CD14-positive monocyte (primary cell): ENCODE measurements around the gene MX2. TPM values are rescaled to one million over a fixed set of nuclear protein-coding genes. Genes with fewer than 3 reads are reported as not detected.

Experiments used
- DNase-seq, 3 donors: peaks; one replicate each; pipeline ENCODE4 v3.0.0-alpha.2; 2011 to 2022
- H2AFZ ChIP-seq: 2 replicates; pipeline ENCODE4 v1.6.0; 2012; ENCODE audit warnings: mild to moderate bottlenecking, low read depth, low read length, inconsistent platforms; ENCODE audit not compliant: insufficient read depth, poor library complexity, severe bottlenecking
- H3K27ac ChIP-seq, 2 donors: 1 replicate in 1 of 2; 2 replicates in 1 of 2; pipeline ENCODE4 v1.5.1; 2012 to 2013; ENCODE audit warnings: low read length in 2 of 2, control low read depth in 1 of 2, inconsistent platforms in 1 of 2, low read depth in 1 of 2, mild to moderate bottlenecking in 1 of 2
- H3K27me3 ChIP-seq, 2 donors: one replicate each; pipeline versions ENCODE4 v1.6.0 to v1.6.1; 2011 to 2013; ENCODE audit warnings: low read length in 2 of 2; ENCODE audit not compliant: control insufficient read depth in 2 of 2, insufficient read depth in 2 of 2
- H3K36me3 ChIP-seq, 2 donors: replicated peaks in 1 of 2; 1 replicate in 1 of 2; 2 replicates in 1 of 2; pipeline versions ENCODE4 v1.5.1 to v1.6.1; 2012 to 2013; ENCODE audit warnings: low read length in 2 of 2, control low read depth in 1 of 2, inconsistent platforms in 1 of 2, mild to moderate bottlenecking in 1 of 2; ENCODE audit not compliant: insufficient read depth in 2 of 2, control insufficient read depth in 1 of 2
- H3K4me1 ChIP-seq, 2 donors: 1 replicate in 1 of 2; 2 replicates in 1 of 2; pipeline versions ENCODE4 v1.5.1 to v1.6.1; 2012 to 2013; ENCODE audit warnings: low read length in 2 of 2, control low read depth in 1 of 2, inconsistent platforms in 1 of 2, mild to moderate bottlenecking in 1 of 2, moderate library complexity in 1 of 2; ENCODE audit not compliant: insufficient read depth in 2 of 2, control insufficient read depth in 1 of 2
- H3K4me2 ChIP-seq: replicated peaks from 2 replicates; pipeline ENCODE3; 2012; ENCODE audit warnings: low read length, moderate library complexity, mild to moderate bottlenecking; ENCODE audit not compliant: poor library complexity, severe bottlenecking; ENCODE audit errors: extremely low read depth
- H3K4me3 ChIP-seq, 3 experiments: fragments of 200-600 bp in 1 of 3; sonication (generic) in 1 of 3; replicated peaks in 1 of 3; 1 replicate in 2 of 3; 2 replicates in 1 of 3; pipeline ENCODE4 v1.5.1; 2011 to 2013; ENCODE audit warnings: low read length in 3 of 3, mild to moderate bottlenecking in 3 of 3, control low read depth in 2 of 3, low read depth in 2 of 3, inconsistent platforms in 1 of 3, moderate library complexity in 1 of 3
- H3K79me2 ChIP-seq: 2 replicates; pipeline ENCODE4 v1.6.0; 2012; ENCODE audit warnings: mild to moderate bottlenecking, control low read depth, inconsistent platforms, low read length, moderate library complexity; ENCODE audit not compliant: insufficient read depth
- H3K9ac ChIP-seq: 2 replicates; pipeline ENCODE4 v1.6.0; 2017; ENCODE audit warnings: low read length, mild to moderate bottlenecking; ENCODE audit not compliant: insufficient read depth, poor library complexity, severe bottlenecking
- H3K9me3 ChIP-seq, 2 donors: replicated peaks in 1 of 2; 1 replicate in 1 of 2; 2 replicates in 1 of 2; pipeline versions ENCODE4 v1.5.1 to v1.6.1; 2012 to 2013; ENCODE audit warnings: low read length in 2 of 2, control low read depth in 1 of 2; ENCODE audit not compliant: control insufficient read depth in 1 of 2, insufficient read depth in 1 of 2
- H4K20me1 ChIP-seq: 2 replicates; pipeline ENCODE4 v1.6.0; 2012; ENCODE audit warnings: mild to moderate bottlenecking, low read length, control low read depth, moderate library complexity; ENCODE audit not compliant: insufficient read depth
- H3K27ac Mint-ChIP-seq, 7 donors: one replicate each; pipeline ENCODE4 v1.8.0; 2020; ENCODE audit warnings: mild to moderate bottlenecking in 7 of 7, mixed read lengths in 7 of 7, moderate library complexity in 6 of 7, inconsistent platforms in 2 of 7
- H3K27me3 Mint-ChIP-seq, 3 donors: one replicate each; pipeline ENCODE4 v1.8.0; 2021 to 2022; ENCODE audit warnings: low read depth in 3 of 3, mild to moderate bottlenecking in 3 of 3, mixed read lengths in 3 of 3, moderate library complexity in 3 of 3, inconsistent platforms in 1 of 3
- H3K36me3 Mint-ChIP-seq, 2 donors: one replicate each; pipeline ENCODE4 v1.8.0; 2020; ENCODE audit warnings: mixed read lengths in 2 of 2, inconsistent platforms in 1 of 2, mild to moderate bottlenecking in 1 of 2
- H3K4me1 Mint-ChIP-seq: one replicate; pipeline ENCODE4 v1.8.0; 2020; ENCODE audit warnings: mild to moderate bottlenecking, mixed read lengths
- H3K4me3 Mint-ChIP-seq, 2 donors: one replicate each; pipeline ENCODE4 v1.8.0; 2020; ENCODE audit warnings: mild to moderate bottlenecking in 2 of 2, mixed read lengths in 2 of 2, moderate library complexity in 1 of 2
- H3K9me3 Mint-ChIP-seq, 7 donors: one replicate each; pipeline ENCODE4 v1.8.0; 2020 to 2022; ENCODE audit warnings: mixed read lengths in 7 of 7, mild to moderate bottlenecking in 6 of 7, moderate library complexity in 6 of 7, inconsistent platforms in 2 of 7
- CTCF ChIP-seq: fragments of 200-600 bp; IDR thresholded peaks from one replicate; pipeline ENCODE4 v1.8.0; 2022; ENCODE audit warnings: antibody characterized with exemption, mild to moderate bottlenecking
- WGBS: methylation state at CpG from one replicate; pipeline ENCODE4 v1.1.5; 2013; ENCODE audit warnings: missing lambda C conversion rate; ENCODE audit not compliant: insufficient coverage; 5-methylcytosine and 5-hydroxymethylcytosine counted together
- intact Hi-C, 2 donors: fragments of 100-400 bp; cut with micrococcal nuclease; formaldehyde crosslinking; loops; one replicate each; pipeline versions ENCODE4 v1.15.0 to v1.15.1; 2023
- polyA plus RNA-seq, 3 donors: library from polyadenylated mRNA; depleted of rRNA in 1 of 3; unstranded in 2 of 3; stranded (reverse) in 1 of 3; fragments of 300-500 nt in 2 of 3; fragments of >200 nt in 1 of 3; fragmentation: Illumina TruSeq in 2 of 3; gene quantifications; 1 replicate in 2 of 3; 2 replicates in 1 of 3; pipeline ENCODE4 v1.2.3, GENCODE V29; 2012 to 2021

The MX2 gene
- polyA plus RNA-seq, 3 donors: 43.1 to 79.4 (median 50.3) TPM

GRCh38 chr21:41437729-41438128 is 75.9 kb downstream of the MX2 start:
- no peaks in the 10 kb centered on the region for H3K4me1 Mint-ChIP-seq
- no peak for TF ChIP-seq CTCF
- Histone ChIP-seq H3K9me3 (peaks cover 4 to 13% of the 10 kb centered on the region in 2 donors), H3K36me3 (peaks cover 98 to 100% of the 10 kb centered on the region in 2 donors), H3K27me3 (no peaks in the 10 kb centered on the region), H3K9ac (no peak overlapping the region), H4K20me1 (peaks cover 3% of the 10 kb centered on the region), H3K4me3 (no peak overlapping the region), H3K4me2 (no peak overlapping the region), H3K27ac (no peak overlapping the region), H3K79me2 (no peaks in the 10 kb centered on the region), H2AFZ (no peak overlapping the region), H3K4me1 (no peaks in the 10 kb centered on the region)
- WGBS: no CpG with 5 or more reads among the region's 2 CpGs
- no peak for DNase-seq
- H3K9me3 Mint-ChIP-seq: peaks cover 4 to 25% (median 14%) of the 10 kb centered on the region in 7 donors
- intact Hi-C loops: no loop called here
- peaks cover 0 to 2% (median 0%) of the 10 kb centered on the region in 3 donors for H3K27me3 Mint-ChIP-seq
- no peak overlapping the region for H3K4me3 Mint-ChIP-seq
- peaks cover 94 to 98% of the 10 kb centered on the region in 2 donors for H3K36me3 Mint-ChIP-seq
- H3K27ac Mint-ChIP-seq: no peak overlapping the region

DNA sequence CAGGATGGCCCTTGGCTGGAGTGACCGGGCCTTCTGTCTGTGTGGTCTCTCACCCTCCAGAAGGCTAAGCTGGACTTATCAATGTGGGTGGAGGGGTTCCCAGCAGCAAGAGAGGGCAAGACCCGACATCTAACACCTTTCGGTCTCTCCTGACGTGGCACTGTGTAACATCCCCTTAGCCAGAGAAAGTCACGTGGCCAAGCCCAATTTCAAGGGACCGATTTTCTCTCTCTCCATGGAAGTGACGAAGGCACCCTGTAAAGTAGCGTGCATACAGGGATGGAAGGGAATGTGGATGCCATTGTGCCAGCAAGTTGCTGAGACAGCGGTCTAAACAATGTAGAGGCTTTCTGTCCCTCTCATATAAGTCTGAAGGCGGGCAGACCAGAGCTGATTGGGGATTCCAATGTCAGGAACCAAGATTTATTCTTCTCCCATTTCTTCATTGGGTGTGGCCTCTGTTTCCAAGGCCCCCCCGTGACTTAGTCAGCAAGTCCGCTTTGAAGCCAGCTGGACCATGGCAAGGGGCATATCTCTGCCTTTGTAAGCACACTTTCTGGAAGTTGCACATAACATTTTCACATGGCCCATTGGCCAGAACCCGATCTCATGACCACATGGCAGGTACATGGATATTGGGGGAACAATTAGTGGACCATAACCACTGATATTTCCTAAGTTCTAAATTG is 76.7 kb downstream of the MX2 start:
- Histone ChIP-seq H3K4me1 (no peaks in the 10 kb centered on the region), H2AFZ (no peak overlapping the region), H3K4me3 (no peak overlapping the region), H3K9me3 (peaks cover 4 to 13% of the 10 kb centered on the region in 2 donors), H3K79me2 (no peaks in the 10 kb centered on the region), H3K27ac (no peak overlapping the region), H3K4me2 (no peak overlapping the region), H3K27me3 (no peaks in the 10 kb centered on the region), H3K36me3 (peaks cover 98 to 100% of the 10 kb centered on the region in 2 donors), H4K20me1 (peaks cover 3% of the 10 kb centered on the region), H3K9ac (no peak overlapping the region)
- no peak for DNase-seq
- Mint-ChIP-seq H3K4me3 (no peak overlapping the region), H3K9me3 (peaks cover 4 to 22% (median 14%) of the 10 kb centered on the region in 7 donors), H3K27me3 (peaks cover 0 to 2% (median 0%) of the 10 kb centered on the region in 3 donors), H3K27ac (peak overlapping the region in 1 of 7 donors; percentile 24), H3K4me1 (no peaks in the 10 kb centered on the region), H3K36me3 (peaks cover 94 to 98% of the 10 kb centered on the region in 2 donors)
- intact Hi-C loops: no loop called here
- 89% methylated on average over 7 of the region's 13 CpGs for WGBS
- TF ChIP-seq CTCF: no peak
